Jurkat, Clone E6-1 (cell line): ENCODE measurements around the gene HOXB6.

ENCODE experiments used
- DNase-seq: peaks from one replicate; pipeline ENCODE4 v3.0.0-alpha.2; 2011; ENCODE audit warnings: low read depth, low spot score
- H3K4me3 ChIP-seq: 2 replicates; pipeline ENCODE4 v1.5.1; 2011; ENCODE audit warnings: mild to moderate bottlenecking, low read length, control low read depth, moderate library complexity

The HOXB6 gene

DNA sequence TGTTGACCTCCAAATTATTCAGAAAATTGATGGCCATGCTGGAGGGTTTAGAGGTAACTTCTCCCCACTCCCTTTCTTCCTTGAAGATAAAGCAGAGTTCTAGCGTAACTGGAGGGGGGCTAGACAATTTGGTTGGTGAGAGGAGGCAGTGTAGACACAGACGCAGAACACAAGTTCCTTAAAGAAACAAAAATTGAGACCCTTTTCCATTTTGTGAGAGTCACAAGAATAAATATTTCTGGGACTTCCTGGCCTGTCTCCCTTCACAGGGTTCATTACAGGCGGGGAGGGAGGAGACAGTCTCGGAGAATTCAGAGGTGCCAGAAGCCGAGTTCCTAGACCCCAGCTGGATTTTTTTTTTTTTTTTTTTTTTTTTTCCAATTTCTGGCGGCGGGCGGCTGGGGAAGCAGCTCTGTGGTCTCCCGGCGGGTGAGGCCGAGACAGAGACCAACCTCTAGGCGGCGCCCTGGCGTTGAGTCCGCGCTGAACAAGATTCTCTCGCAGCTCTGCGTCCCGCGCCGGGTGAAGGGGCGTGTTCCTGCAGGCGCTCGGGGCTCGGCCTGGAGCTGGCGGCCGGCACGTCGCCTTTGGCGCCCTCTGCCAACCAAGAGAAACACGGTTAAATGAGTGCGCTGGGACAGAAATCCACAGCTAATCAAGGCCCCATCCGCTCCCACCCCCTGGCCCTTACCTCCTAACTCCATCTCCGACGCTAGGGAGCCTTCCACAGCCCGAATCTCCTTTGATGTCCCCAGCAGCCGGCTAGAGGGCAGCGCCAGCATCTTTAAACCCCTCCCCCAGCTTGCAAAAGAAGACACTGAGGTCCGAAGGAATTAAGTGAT is 31.6 kb upstream of the HOXB6 start:
- peak; percentile 65 for DNase-seq
- H3K4me3 ChIP-seq, result no peak overlapping the region

DNA sequence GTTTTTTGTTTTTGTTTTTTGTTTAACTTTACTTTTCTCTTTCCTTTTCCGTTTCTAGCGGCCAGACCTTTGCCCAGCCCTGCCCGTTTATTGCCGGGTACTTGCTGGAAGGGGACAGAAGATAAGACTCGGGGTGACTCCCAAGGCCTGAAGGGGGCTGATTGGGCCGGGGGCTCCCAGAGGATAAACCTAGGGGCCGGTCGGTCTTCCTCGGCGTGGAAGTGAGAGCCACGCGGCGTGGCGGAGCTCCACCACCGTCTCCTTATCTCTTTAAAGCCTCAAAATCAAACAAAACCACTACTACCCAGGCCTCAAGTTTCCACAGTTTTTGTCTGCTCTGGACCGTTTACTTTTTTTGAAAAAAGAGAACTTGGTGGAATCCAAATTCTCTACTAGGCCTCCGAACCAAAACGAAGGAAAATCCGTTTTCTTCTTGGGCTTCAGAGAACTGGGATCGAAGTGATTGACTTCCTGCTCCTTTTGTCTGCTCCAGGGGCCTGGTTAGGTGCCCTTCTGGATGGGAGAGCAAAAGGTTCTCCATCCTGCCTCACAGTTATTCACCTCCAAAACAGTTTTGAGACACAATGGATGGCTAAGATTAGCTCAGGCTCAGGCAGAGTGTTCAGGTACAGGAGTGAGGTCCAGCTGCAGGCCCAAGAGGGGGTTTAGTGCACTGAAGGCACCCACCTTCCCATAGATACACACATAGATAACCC is 29.9 kb upstream of the HOXB6 start:
- no peak overlapping the region for H3K4me3 ChIP-seq
- no peak for DNase-seq

GRCh38 chr17:48633266-48633677 is 28.5 kb upstream of the HOXB6 start:
- DNase-seq, result no peak
- no peak overlapping the region for H3K4me3 ChIP-seq

DNA sequence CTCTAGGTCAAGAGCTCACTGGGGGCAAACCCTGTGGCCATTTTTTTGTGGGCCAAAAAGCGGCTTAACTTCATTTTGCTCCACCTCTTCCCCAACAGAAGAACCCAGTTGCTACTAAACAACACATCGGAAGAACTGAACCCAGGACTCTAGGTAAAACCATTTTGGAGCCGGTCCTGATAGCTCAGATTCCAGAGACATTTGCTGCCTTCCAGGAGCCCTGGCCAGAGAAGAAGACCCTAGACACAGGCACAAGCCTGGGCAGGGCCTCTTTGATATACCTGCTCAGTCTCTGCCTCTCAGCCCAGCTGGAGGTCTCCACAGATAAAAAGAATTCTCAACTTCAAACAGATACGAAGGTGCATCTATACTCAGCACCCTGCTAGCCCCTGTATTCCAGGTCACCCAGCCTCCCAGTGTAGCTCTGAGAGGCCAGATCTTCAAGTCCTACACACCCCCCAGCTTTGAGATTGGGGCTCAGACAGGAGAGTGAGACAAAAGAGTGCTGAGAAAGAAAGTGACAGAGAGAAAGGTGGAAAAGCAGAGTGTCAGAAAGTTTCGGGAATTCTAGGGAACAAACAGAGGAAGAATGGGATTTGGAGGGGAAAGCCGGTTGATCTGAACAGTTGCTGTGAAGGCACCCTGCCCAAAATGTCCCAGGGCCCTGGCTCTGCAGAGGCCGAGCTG is 27.9 kb upstream of the HOXB6 start:
- no peak overlapping the region for H3K4me3 ChIP-seq
- DNase-seq, result no peak

DNA sequence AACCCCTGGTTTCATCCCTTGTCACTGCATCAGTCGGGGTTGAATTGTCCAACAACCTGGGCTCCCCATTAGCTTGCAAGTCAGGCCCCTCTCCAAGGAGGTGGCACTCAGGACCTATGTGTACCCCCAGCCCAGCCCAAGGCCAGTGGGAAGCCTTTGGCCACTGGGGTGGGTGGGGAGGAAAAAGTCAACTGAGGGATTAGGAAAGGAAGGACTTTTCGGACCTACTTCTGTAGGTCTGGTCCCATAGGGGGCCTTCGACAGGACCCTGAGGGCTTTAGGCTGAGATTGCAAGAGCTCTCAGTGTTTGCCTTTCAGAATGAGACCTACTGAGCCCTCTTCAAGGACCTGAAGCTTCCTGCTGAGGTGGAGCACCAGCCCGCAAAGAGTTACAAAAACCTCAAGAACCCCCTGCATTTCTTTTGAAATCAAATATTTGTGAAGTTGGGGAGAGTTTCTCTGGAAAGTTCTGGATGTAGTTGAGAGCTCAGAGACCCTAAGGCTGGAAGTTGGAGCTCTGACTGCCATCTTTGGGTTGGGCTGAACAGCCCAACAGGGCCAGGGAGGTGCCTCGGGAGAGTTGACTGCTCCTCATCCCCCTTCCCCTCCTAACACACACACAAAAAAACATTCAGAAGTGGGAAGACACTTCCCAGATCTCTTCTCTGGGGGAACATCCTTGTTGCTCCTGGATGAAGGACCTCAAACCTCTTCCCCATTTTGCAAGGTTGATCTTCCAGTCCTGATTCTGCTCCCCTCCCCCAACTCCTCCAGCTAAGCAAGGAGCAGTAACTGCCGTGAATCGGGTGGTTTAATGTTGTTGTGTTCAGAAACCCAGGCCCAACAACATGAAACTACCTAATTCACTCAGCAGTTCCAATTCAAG is 27.1 kb upstream of the HOXB6 start:
- DNase-seq, result no peak
- no peak overlapping the region for H3K4me3 ChIP-seq

DNA sequence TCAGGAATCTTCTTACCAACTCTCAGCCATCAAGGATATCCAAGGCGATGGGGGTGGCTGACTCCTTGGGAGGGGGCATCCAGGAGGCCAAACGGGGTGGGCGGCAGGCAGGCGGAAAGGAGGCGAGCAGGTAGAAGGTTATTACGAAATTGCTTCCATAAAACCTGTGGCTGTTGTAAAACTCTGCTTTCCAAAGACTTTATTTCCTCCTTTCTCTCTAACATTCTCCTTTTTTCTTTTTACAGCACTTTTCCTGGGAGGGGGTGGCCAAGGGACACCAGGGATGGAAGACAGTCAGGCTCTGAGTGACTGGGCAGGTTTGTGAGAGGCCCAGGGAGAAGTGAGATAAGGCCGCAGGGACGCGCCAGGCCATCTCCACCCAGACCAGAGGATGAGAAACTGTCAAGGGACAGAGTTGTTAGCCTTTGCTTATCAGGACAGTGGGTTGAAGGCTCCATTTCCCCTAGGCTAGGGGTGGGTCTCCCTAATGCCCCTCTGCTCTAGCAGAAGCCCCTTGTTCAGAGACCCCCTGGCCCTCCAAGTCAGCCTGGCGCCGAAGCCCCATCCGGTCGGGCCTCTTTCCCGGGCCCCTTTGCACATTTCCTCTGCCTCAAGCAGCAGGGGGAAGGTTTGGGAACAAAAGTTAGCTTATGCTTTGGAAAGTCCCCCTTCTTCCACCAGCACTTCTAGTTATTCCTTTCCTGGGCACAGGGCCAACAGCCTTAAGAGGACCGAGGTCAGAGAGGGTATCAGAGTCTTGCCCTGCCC is 26.3 kb upstream of the HOXB6 start:
- no peak overlapping the region for H3K4me3 ChIP-seq
- no peak for DNase-seq

DNA sequence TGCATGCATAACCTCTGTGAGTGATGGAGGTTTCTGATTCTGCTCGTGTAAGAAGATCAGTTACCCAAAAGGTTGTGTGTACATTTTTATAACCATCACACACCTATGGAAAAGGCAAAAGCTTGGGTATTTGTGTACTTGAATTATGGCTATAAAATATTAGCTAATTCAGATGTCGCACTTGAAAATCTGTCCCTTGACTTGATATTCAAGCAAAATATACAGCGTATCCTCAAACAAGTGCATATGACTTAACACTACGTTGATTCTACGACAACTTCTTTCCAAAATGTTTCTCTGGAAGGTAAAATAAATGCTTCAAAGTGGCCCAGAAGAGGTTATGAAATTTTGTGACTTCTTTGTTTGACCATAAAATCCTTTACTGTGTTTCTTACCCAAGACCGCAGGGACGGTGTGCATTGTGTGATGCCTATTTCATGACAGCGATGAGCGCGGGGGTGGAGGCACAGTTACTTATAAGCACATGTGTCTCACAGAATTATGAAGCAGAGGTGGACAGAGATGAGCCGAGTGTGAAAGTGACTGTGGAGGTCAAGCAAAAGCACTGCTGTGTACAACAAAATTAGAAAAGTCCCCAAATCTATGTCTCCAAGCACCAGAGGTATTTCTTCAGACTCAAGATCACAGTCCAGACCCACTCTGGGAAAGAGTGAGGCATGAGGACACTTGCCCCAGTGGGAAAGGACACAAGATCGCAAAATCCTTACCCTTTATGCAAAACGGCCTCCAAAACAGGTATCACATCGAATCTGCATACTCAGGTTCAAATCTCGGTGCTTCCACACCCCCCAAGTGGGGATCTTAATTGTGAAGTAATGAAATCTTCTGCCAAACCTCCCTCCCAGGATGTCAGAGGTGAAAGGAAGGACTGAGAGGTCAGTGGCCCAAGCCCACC is 25.5 kb upstream of the HOXB6 start:
- no peak for DNase-seq
- H3K4me3 ChIP-seq, result no peak overlapping the region

- no peak for DNase-seq
- no peak overlapping the region for H3K4me3 ChIP-seq
Observed at GRCh38 chr17:48629411-48629759, 24.6 kb upstream of the HOXB6 start.

DNA sequence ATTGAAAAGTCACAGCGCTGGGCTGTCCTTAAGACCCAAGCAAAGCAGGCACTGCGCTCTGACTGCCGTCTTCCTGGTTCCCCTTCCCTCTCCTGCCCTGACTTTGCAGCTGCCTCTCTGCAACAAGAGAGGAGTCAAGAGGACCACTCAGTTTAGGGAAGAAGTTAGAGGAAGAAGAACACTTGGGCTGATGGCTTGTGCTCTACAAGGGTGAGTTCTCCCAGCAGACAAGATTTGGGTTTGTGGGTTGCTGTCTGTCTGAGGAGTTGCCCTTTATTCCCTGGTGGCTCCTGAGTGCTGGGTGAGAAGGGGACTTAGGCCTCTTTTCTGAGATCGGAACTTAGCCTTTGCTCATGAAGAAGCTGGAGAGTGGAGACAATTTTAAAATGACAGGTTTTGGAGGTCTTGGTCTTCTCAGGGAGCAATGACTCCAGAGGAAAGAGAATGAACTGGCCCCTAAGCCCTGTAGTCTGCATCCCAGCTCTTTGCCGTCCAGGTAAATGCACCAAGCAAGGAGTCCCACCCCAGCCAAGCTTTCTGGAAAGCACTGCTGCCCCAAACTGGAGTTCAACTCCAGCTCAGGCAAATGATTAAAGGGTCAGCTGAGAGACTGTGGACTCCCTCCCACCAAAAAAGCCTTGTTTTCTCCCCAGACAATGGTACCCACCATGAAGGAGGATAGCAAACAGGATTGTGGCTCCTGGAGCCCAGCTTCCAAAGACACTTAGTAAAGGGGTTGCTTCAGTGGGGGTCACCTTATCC is 24.0 kb upstream of the HOXB6 start:
- no peak overlapping the region for H3K4me3 ChIP-seq
- DNase-seq, result no peak

DNA sequence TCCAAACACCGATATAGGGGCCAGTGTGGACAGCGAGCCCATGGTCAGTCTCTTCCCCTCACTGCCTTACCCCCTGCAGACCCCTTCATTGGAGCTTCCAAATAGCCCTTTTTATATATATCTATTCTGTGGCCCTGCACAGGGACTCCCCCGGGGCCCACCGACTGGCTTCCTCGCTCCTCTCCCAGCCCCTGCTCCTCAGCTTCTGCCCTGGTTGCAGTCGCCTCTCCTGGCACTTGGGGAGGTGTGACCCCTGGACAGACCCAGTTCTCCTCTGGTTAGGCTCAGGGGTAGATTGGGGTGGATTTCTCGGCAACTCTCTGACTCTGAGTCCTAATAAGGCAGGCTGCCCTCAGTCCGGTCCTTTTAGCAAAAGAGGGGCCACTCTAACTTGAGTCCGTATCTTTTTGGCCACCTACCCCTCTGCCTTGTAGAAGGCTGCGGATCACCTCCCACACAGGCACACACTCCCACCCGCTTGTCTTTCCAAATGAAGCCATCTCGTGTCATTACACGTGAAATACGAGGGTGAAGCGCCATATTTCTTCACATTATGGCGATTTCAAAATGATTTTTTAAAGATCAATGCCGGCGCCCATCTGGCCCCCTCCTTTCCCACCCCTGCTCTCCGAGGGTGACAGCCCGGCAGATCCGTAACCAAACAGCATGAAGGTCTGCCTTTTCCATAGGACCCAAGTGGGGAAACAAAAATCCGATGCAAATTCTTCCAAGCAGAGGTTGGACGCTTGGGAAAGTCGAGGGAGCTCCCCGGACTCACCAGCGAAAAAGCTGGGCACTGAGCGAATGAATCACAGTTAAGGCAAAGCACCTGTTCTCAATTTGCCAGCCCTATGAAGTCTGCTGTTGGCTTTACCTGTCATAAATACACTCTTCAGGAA is 23.1 kb upstream of the HOXB6 start:
- DNase-seq, result no peak
- no peak overlapping the region for H3K4me3 ChIP-seq

DNA sequence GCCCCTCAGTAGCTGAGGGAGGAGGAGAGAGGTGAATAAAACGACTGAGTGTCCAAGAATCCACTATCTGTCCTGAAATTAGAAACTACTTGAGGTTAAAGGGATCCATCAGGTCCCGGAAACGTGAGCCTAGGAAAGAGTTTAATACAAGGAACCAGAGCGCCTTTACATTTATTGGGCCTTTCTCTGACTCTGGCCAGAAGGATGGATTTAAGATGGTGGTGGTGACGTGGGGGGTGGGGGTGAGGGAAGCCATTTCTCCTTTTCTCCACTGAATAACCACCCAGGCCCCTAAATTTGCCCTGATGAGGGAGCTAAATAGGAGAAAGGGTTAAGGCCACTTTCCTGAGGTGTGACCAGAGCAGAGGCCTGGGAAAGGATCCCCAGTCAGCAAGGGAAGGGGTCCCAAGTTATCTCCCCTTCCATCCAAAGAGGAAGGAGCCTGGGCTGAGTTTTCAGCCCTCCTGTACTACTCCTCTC is 22.4 kb upstream of the HOXB6 start:
- no peak overlapping the region for H3K4me3 ChIP-seq
- no peak for DNase-seq

- peak within 1 kb of the TSS; percentile 37 for H3K4me3 ChIP-seq
- DNase-seq, result no peak
Observed at GRCh38 chr17:48626245-48627117, 21.7 kb upstream of the HOXB6 start, which contains the start of gene HOXB9. TSS of gene HOXB9 (minus strand) at chr17:48626358. CDS start at chr17:48626269, 89 bp downstream.

DNA sequence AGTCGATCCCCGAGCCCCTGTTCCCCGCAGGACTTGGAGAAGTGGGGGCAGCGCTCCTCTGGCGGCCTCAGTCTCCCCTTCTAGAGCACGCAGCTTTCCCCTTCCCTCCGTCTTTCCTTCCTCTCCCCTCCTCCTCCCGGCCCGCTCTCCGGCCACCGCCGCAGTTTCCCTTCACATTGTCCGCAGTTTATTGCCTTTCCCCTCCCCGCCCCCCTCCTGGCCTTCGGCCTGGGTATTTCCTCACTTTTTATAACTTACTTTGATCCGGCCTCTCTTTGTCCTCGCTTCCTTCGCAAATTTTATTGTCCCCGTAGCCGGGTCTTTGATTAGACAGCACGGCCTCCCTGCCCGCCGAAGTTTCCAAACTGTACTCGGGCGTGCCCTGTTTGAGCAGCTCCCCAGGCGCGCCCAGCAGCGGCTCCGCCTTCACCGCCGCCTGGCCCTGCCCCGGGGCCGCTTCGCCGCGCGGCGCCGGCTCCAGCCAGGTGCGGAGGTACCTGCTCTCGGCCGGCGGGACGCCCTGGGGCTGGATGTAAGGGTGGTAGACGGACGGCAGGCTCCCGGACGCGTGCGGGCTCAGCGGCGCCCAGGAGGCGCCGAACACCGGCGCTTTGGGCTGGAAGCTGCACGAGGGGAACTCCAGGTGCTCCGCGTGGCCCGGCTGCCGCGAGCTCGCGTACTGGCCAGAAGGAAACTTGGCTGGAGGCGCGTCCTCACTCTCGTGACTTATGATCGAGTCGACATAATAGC is 20.9 kb upstream of the HOXB6 start:
- H3K4me3 ChIP-seq, result peak overlapping the region; percentile 37
- no peak for DNase-seq
